Endodermal cell (in vitro differentiated cells): ENCODE measurements around the gene TTC19. TPM values are rescaled to one million over a fixed set of nuclear protein-coding genes. Genes with fewer than 3 reads are reported as not detected.

Experiments
- DNase-seq: peaks from one replicate; pipeline ENCODE4 v3.0.0-alpha.2; 2017
- H3K27ac ChIP-seq: 2 replicates; pipeline ENCODE4 v1.5.1; 2013; ENCODE audit warnings: mild to moderate bottlenecking, low read depth, low read length, moderate library complexity
- H3K27me3 ChIP-seq: 2 replicates; pipeline ENCODE4 v1.6.1; 2013; ENCODE audit warnings: mild to moderate bottlenecking, low read length, moderate library complexity; ENCODE audit not compliant: insufficient read depth, control insufficient read depth, poor library complexity, severe bottlenecking
- H3K36me3 ChIP-seq: 2 replicates; pipeline ENCODE4 v1.7.0; 2013; ENCODE audit warnings: mild to moderate bottlenecking, low read length, moderate library complexity; ENCODE audit not compliant: control insufficient read depth, insufficient read depth
- H3K4me1 ChIP-seq: one replicate; pipeline ENCODE4 v1.7.0; 2013; ENCODE audit warnings: low read length; ENCODE audit not compliant: control insufficient read depth, insufficient read depth
- H3K4me3 ChIP-seq: 2 replicates; pipeline ENCODE4 v1.5.1; 2013; ENCODE audit warnings: mild to moderate bottlenecking, low read length, moderate library complexity
- H3K9ac ChIP-seq: 2 replicates; pipeline ENCODE4 v1.6.1; 2013; ENCODE audit warnings: mild to moderate bottlenecking, low read length, moderate library complexity; ENCODE audit not compliant: poor library complexity, severe bottlenecking; ENCODE audit errors: extremely low read depth
- H3K9me3 ChIP-seq: 2 replicates; pipeline ENCODE4 v1.6.1; 2013; ENCODE audit warnings: mild to moderate bottlenecking, low read length, moderate library complexity; ENCODE audit not compliant: control insufficient read depth
- H3K27ac Mint-ChIP-seq: 2 replicates; pipeline ENCODE4 v1.8.0; 2020; ENCODE audit warnings: mixed read lengths
- H3K27me3 Mint-ChIP-seq: 2 replicates; pipeline ENCODE4 v1.8.0; 2021; ENCODE audit warnings: mild to moderate bottlenecking, mixed read lengths; ENCODE audit not compliant: insufficient read depth
- H3K36me3 Mint-ChIP-seq: 2 replicates; pipeline ENCODE4 v1.8.0; 2020; ENCODE audit warnings: low read depth, mixed read lengths
- H3K4me1 Mint-ChIP-seq: 2 replicates; pipeline ENCODE4 v1.8.0; 2020; ENCODE audit warnings: mixed read lengths
- H3K4me3 Mint-ChIP-seq: 2 replicates; pipeline ENCODE4 v1.8.0; 2020; ENCODE audit warnings: mild to moderate bottlenecking, moderate library complexity, mixed read lengths
- H3K9me3 Mint-ChIP-seq: 2 replicates; pipeline ENCODE4 v1.8.0; 2020; ENCODE audit warnings: mild to moderate bottlenecking, mixed read lengths
- CTCF ChIP-seq: fragments of 200-600 bp; sonication (generic); conservative IDR thresholded peaks from 2 replicates; pipeline ENCODE4 v1.5.0; 2021; ENCODE audit warnings: antibody characterized with exemption, mild to moderate bottlenecking
- WGBS, 2 experiments: methylation state at CpG; one replicate each; pipeline versions ENCODE4 v1.1.5 to v1.1.7; 2013; ENCODE audit warnings: missing lambda C conversion rate in 2 of 2, mixed read lengths in 1 of 2; ENCODE audit not compliant: insufficient coverage in 1 of 2, insufficient read length in 1 of 2; 5-methylcytosine and 5-hydroxymethylcytosine counted together
- total RNA-seq, 2 donors: library from RNA; stranded (reverse); fragmentation: NEBNext Ultra II Directional in 1 of 2; extraction: Animal tissue kit (Norgen Biotek cat#: 25700) in 1 of 2; gene quantifications; 2 replicates in 1 of 2; 3 replicates in 1 of 2; pipeline ENCODE4 v1.2.1, GENCODE V29; 2021

Gene TTC19
- total RNA-seq, 2 donors from 2014 or later: 48.2 to 53.2 TPM

GRCh38 chr17:16003841-16004240, 4.2 kb downstream of the TTC19 start:
- Histone ChIP-seq H3K9ac (no peak overlapping the region), H3K27me3 (no peaks in the 10 kb centered on the region), H3K4me1 (no peaks in the 10 kb centered on the region), H3K27ac (no peak overlapping the region), H3K9me3 (peaks cover 22% of the 10 kb centered on the region), H3K36me3 (peaks cover 78% of the 10 kb centered on the region), H3K4me3 (no peak overlapping the region)
- 95 to 100% methylated on average over 1 of the region's 1 CpG for WGBS, 2 experiments
- Mint-ChIP-seq H3K36me3 (peaks cover 78% of the 10 kb centered on the region), H3K27me3 (no peaks in the 10 kb centered on the region), H3K4me3 (no peak overlapping the region), H3K27ac (no peak overlapping the region), H3K4me1 (peaks cover 9% of the 10 kb centered on the region), H3K9me3 (peaks cover 19% of the 10 kb centered on the region)
- TF ChIP-seq CTCF: no peak
- DNase-seq: no peak

- Histone ChIP-seq H3K27ac (no peak overlapping the region), H3K4me1 (no peaks in the 10 kb centered on the region), H3K27me3 (no peaks in the 10 kb centered on the region), H3K4me3 (no peak overlapping the region), H3K36me3 (peaks cover 88% of the 10 kb centered on the region), H3K9ac (no peak overlapping the region), H3K9me3 (peaks cover 22% of the 10 kb centered on the region)
- H3K9me3 Mint-ChIP-seq: peaks cover 19% of the 10 kb centered on the region
- peaks cover 7% of the 10 kb centered on the region for H3K4me1 Mint-ChIP-seq
- H3K4me3 Mint-ChIP-seq: no peak overlapping the region
- WGBS, 2 experiments: 96 to 100% methylated on average over 1 of the region's 1 CpG
- no peaks in the 10 kb centered on the region for H3K27me3 Mint-ChIP-seq
- H3K27ac Mint-ChIP-seq: no peak overlapping the region
- TF ChIP-seq CTCF: no peak
- peaks cover 90% of the 10 kb centered on the region for H3K36me3 Mint-ChIP-seq
- no peak for DNase-seq
Observed at GRCh38 chr17:16005636-16006035, 6.0 kb downstream of the TTC19 start.

- no peaks in the 10 kb centered on the region for H3K4me1 ChIP-seq
- H3K27ac Mint-ChIP-seq: no peak overlapping the region
- H3K27me3 Mint-ChIP-seq: no peaks in the 10 kb centered on the region
- no peaks in the 10 kb centered on the region for H3K27me3 ChIP-seq
- no peak for DNase-seq
- WGBS, 2 experiments: 85 to 93% methylated on average over 3 of the region's 3 CpGs
- no peak overlapping the region for H3K4me3 Mint-ChIP-seq
- no peak overlapping the region for H3K9ac ChIP-seq
- H3K4me3 ChIP-seq: no peak overlapping the region
- H3K4me1 Mint-ChIP-seq: peaks cover 12% of the 10 kb centered on the region
- no peak overlapping the region for H3K27ac ChIP-seq
- peaks cover 6% of the 10 kb centered on the region for H3K9me3 ChIP-seq
- TF ChIP-seq CTCF: no peak
- H3K36me3 Mint-ChIP-seq: peaks cover 87% of the 10 kb centered on the region
- peaks cover 3% of the 10 kb centered on the region for H3K9me3 Mint-ChIP-seq
- H3K36me3 ChIP-seq: peaks cover 90% of the 10 kb centered on the region
Observed at GRCh38 chr17:16007439-16007838, 7.8 kb downstream of the TTC19 start.
